Raji (cell line): ENCODE data around the gene SAMHD1.

ENCODE experiments used
- POLR2A ChIP-seq: IDR thresholded peaks from 2 replicates; pipeline ENCODE4 v1.6.1; 2011; ENCODE audit warnings: low read depth, low read length, control low read depth; ENCODE audit not compliant: insufficient read depth

Gene SAMHD1

DNA sequence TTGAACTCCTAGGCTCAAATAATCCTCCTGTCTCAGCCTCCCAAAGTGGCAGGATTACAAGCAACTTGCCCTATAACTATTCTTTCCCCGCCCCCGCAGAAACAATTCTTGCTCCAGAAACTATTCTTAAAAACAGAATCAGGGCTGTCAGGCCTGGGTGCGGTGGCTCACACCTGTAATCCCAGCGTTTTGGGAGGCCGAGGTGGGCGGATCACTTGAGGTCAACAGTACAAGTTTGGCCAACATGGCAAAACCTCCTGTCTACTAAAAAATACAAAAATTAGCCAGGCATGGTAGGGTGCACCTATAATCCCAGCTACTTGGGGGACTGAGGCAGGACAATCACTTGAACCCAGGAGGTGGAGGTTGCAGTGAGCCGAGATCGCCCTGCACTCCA lies 31.2 kb downstream of the SAMHD1 start:
- TF ChIP-seq POLR2A: no peak

DNA sequence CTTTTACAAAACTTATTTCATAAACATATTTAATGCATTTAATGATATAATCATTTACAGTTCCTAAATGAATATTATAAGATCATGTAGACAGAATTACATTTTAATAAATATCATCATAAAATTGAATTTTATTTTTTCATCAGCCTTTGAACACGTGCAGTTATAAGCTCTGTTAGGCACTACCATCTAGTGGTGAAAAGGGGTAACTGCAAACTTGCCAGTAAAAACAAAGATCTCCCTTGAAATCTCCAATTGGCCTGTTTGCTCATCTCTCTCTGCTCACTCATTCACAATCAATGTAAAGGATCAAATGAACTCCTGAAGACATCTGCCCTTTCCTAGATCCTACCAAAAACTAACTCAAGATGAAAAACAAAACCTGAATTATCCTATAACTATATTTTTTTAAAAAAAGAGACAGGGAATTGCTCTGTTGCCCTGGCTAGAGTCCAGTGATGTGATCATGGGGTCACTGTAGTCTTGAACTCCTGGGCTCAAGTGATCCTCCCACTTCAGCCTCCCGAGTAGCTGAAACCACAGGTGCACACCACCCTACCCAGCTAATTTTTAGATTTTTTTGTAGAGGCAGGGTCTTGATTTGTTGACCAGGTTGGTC lies 31.7 kb downstream of the SAMHD1 start:
- TF ChIP-seq POLR2A: no peak

DNA sequence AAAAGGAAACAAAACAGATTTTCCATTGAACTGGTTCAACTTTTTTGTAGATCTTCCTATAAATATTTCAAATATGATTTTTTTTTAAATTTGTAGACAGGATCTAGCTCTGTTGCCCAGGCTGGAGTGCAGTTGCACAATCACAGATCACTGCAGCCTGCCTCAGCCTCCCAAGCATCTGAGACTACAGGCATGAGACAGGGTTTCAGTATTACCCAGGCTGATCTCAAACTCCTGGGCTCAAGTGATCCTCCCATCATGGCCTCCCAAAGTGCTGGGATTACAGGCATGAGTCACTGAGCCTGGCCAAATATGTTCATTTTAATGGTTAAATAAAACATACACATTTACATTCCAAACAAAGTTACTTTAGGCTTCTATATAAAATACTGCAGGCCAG lies 33.6 kb downstream of the SAMHD1 start:
- no peak for TF ChIP-seq POLR2A

DNA sequence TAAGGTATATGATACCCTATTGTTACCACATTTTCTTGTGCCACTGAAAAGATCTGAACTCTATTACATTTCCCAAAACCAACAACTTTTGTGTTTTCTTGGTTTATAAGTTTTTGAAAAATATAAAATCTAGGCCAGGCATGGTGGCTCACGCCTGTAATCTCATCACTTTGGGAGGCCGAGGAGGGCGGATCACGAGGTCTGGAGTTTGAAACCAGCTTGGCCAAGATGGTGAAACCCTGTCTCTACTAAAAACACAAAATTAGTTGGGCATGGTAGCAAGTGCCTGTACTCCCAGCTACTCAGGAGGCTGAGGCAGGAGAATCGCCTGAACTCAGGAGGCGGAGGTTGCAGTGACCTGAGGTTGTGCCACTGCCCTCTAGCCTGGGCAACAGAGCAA lies 34.3 kb downstream of the SAMHD1 start:
- TF ChIP-seq POLR2A: no peak

DNA sequence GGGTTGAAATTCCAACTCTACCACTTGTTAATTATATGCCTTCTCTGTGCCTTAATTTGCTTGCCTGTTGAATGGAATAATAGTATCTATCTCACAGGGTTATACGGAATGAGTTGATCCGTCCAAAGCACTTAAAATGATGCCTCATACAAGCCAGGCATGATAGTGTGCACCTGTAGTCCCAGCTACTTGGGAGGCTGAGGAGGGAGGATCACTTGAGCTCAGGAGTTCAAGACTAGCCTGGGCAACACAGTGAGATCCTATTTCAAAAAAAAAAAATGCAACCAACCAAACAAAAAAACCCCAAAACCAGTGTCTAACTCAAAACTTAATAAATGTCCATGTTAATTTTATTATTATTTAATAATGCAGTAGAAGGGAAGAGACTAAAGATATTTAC lies 35.3 kb downstream of the SAMHD1 start:
- no peak for TF ChIP-seq POLR2A

DNA sequence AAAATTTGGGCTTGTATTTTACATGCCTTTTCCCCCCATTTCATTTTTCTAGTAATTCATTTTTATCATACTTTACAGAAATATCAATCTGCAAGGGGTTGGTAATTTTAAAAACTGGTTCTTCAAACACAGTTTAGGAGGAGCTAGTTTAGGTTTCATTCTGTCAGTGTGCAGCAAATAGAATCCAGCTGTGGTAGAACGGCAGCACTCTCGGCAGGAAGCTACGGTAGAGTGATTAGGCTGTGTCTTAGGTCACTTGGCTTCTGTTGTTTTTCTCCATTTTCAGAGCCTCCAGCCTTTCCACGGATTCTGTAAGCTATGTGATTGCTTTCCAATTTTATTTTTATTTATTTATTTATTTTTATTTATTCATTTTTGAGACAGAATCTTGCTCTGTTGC lies 42.9 kb downstream of the SAMHD1 start:
- TF ChIP-seq POLR2A: no peak

DNA sequence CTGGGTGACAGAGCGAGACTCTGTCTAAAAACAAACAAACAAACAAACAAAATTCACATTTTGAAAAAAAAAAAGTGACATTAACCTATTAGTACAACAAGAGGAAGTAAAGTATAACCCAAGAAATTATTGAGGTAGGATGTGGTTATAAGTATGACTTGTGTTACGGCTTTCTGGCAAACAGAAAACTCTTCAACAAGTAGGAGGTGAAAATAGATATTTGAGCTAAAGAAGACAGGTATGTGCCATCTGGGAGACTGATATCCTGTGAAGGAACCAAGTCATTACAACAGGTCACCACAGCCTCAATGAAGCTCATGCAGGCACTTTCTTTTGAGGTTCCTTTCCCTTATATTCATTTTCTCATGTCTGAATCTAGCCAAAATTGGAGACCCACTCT lies 46.8 kb downstream of the SAMHD1 start:
- no peak for TF ChIP-seq POLR2A

DNA sequence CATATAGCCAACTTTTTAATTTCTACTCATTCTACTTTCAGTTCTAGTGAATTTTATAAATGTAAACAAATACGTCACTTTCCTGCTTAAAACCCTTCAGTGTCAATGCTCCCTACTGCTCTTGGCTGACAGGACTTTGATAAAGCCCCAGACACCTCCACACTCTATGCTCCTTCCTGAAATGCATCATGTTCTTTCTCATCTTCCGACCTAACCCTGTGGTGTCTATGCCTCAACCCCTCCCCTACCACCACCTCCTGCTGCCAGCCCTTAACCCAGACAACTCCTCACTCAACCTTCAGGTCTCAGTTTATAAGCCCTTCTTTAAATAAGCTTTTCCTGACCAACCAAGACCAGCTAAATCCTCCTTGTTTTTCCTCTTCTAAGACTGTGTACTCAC lies 56.5 kb downstream of the SAMHD1 start:
- no peak for TF ChIP-seq POLR2A

DNA sequence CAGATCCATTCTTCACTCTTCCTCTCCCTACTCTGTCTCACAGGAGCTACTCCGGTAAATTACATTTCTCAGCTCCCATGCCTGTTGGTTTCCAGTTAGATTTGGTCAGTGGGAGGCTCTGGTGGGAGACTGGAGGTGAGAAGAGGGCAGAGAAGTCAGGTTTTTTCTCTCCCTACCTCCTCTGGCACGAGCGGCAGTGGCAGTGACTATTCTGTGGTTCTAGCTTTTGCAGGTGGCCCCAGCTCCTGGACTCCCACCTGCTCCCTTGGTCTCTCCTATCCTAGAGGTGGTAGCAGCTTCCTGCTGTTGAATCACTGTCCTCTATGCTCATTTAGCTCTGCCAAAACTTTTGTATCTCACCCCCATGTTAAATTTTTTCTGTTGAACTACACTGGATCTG lies 57.7 kb downstream of the SAMHD1 start:
- no peak for TF ChIP-seq POLR2A

DNA sequence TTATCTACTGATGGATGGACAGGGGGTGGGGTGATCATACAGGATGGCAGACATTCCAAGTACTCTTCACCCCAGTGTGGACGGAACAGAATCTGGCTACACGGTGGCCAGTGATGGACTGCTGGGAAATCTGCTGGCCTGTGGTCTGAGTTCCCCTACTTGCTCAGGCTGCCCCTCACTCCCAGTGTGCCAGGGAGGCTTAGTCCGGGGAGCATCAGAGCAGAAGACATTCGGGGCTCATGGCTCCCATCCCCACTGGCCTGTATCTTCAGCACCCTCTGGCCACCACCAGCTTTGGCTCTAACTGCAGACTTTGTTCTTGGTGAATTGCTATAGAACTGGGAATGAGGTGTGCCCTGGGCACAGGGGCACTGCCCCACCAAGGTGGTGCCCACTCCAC lies 60.3 kb downstream of the SAMHD1 start:
- TF ChIP-seq POLR2A: no peak

DNA sequence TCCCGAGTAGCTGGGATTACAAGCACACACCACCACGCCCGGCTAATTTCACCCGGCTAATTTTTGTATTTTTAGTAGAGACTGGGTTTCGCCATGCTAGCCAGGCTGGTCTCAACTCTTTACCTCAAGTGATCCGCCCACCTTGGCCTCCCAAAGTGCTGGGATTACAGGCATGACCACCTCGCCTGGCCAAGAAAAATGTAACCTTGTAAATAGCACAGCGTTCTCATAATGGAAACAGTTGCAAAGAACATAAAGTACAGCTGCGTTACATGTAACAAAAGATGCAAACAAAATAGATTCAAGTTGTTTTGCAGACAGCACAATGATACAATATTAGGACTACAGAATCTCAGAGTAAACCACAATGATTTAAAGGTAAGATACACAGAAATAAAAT lies 60.9 kb downstream of the SAMHD1 start:
- TF ChIP-seq POLR2A: no peak

DNA sequence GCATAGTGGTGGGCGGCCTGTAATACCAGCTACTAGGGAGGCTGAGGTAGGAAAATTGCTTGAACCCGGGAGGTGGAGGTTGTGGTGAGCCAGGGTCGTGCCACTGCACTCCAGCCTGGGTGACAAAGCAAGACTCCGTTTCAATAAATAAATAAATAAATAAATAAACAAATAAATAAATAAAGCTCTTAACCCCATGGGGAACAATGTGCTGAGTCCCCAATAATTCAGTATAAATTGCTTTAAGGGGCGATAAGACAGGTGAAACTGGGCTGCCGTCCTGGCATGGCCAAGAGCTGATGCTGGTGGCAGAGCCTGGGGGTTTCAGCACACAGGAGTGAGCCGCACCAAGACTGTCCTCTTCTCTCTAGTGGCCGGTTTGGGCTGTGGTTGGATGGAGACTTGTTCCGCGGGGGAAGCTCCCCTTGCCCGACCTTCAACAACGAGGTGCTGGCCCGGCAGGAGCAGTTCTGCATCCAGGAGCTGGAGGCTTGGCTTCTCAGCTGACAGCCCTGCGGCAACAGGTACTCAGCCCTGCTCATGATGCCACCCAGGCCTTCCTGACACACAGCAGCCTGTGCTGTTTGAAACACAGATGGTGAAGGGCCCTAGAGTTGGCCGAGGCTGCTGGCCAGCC lies 62.5 kb downstream of the SAMHD1 start:
- TF ChIP-seq POLR2A: no peak

DNA sequence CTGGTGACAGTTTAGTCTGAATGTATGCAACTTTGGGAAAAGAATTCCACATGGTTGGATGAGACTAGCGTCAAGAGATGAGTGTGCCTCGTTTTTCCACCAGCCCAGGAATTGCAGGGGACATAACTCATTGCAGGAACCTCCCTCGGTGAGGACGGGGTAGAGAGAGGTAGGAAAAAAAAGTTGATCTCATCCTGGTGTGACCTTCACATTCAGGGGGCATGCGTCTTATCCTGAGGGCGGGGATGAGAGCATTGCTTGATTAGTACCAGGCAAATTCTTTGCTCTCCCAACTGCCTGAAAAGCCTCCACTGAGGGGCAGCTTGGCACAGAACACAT lies 63.8 kb downstream of the SAMHD1 start:
- TF ChIP-seq POLR2A: no peak

DNA sequence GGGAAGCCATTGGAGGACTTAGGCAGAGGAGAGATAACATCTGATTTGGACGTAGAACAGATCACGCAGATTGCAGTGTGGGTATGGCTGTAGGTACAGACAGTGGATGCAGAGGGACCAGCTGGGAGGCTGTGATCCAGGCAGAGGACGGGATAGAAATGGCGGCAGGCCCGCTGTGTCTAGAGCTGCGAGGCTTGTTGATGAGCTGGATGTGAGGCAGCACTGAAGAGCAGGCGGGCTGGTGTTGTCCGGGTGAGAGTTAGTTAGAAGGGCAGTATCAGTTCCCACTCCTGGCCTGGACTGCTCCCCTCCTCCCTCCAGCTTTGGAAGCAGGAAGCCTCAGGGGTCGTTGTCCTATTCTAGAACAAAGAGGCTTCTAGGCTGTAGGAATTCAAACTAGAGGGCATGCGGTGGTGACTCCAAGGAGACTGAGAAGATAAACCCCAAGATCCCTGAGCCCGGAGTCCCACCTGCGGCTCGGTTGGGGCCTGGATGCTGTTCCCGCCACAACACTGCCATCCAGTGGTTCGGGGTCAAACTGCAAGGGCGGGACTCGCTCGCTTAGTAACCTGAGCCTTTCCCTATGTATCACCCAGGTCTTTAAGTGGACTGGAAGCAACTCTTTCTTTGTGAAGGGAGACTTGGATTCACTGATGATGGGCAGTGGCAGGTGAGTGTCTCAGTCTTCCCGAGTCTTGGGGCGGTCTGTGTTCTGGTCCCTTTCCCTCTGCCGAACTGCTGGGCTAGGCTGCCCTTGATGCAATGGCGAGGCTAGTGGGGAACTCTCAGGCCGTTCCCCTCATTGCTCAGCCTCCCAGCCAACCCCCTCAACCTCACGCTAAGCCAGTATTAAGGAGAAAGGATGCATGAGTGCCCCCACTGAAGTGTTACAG lies 64.4 kb downstream of the SAMHD1 start:
- TF ChIP-seq POLR2A: no peak

DNA sequence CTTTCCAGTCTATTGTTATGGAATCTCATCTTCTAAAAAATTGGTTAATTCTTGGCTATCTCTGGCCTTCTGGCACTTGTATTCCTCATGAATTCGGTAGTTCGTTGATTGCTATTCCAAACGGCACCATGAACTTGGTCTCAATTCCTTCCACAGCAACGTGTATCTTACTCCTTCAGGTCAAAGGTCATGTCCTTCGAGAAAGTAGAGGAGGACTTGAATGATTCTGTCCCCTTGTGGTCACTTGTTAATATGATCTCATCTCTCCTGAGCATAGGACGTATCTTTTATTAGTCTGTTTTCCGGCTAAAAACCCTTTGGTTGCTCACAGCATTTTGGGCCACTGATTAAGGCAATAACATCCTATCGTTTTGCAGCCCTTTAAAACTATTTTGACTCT lies 66.2 kb downstream of the SAMHD1 start:
- TF ChIP-seq POLR2A: no peak

DNA sequence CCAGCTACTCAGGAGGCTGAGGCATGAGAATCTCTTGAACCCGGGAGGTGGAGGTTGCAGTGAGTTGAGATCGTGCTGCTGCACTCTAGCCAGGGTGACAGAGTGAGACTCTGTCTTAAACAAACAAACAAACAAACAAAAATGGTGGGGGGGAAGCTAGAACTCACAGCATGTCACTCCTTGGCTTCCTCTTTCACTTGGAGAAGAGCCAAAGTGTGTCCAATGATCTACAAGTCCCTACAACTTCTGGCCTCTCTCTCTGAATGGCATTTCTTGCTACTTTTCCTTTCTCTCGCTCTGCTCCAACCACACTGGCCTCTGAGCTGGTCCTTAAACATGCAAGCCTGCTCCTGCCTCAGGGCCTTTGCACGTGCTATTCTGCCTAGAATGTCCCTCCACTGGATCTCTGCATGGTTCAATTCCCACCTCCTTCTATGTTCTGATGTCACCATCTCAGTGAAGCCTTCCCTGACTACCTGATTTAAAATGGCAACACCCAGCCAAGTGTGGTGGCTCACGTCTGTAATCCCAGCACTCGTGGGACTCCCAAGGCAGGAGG lies 67.5 kb downstream of the SAMHD1 start:
- TF ChIP-seq POLR2A: no peak

DNA sequence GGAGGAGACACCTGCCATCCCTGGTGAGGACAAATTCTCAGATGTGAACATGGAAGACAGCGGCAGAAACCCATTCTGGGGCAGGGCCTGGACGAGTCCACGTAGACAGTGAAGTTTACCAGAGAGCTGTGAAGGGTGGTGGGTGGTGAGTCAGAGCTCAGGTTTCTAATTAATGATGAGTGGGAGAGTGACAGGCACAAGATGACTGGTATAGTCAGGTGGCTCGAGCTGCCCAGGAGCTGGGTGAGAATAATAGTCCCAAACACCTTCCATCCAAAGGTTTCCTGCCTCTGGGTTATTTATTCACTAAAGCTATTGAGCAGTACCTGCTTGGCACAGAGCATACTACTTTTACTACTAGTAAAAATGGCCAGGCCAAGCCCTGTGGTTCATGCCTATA lies 69.6 kb downstream of the SAMHD1 start:
- no peak for TF ChIP-seq POLR2A

DNA sequence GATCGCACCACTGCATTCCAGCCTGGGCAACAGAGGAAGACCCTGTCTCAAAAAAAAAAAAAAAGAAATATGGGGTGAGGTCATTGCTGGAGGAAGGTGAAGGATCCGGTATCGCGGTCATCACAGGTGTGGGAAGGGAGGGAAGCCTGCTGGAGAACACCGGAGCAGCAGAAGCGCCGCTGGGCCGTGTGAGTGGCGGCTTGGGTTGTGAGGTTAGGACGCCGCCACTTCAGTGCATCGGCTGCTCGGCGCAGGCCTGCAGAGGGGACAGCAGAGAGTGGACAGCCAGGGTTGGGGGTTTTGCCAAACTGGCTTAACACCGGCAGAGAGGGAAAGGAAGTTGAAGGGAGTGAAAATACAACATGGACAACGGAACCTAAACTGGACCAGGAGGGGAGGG lies 70.2 kb downstream of the SAMHD1 start:
- no peak for TF ChIP-seq POLR2A
